GM18519 (cell line): Measurements from ENCODE around the gene ALDH1A1.
"Not testable (repeated sequence)": the region's sequence is repeated elsewhere in the genome, so short reads cannot be mapped to it uniquely, and the experiment has no call there.

ENCODE experiments used
- ATAC-seq: cut with Tn5 transposase; IDR thresholded peaks from one replicate; pipeline ENCODE4 v1.9.1; 2021; ENCODE audit warnings: mild to moderate bottlenecking, moderate library complexity; ENCODE audit not compliant: unreplicated experiment, low FRiP score

Gene ALDH1A1

DNA sequence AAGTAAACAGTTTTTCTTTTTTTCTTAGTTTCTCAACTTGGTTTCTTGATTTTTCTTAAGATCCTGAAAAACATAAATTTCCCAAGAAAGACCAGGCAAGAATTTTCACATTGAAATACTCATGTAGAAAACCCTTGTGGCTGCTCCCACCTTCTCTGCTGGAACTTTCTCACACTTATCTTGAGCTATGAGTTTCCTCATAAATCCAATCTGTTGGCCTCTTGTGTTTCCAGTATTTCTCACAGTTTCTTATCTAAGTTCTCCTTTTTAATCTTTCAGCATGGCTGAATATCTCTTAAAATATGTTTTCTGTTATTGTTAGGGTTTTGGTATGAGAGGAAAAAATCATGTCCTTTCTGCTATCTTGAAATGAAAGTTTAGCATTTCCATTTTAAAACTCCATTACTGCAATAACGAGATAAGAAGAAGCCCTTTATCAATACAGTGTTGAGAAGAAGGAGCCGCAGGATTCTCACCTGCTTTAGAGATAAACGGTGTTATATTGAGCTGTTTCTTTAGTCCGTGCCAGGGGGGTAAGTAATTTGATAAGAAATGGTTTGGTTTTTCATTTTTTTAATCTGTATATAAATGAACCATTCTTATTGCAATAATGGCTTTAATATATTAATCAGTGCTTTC is 89.3 kb downstream of the ALDH1A1 start:
- no peak for ATAC-seq

DNA sequence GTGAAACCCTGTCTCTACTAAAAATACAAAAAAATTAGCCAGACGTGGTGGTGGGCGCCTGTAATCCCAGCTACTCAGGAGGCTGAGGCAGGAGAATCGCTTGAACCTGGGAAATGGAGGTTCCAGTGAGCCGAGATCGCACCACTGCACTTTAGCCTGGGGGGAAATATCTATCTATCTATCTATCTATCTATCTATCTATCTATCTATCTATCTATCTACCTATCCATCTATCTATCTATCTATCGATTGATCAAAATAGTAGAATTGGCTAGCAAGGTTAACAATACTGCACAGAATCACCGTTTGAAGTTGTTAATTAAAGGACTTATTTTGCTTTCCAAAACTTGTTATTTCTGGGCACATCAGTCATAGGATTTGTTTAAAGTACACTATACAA is 90.1 kb downstream of the ALDH1A1 start:
- ATAC-seq = not testable (repeated sequence)

DNA sequence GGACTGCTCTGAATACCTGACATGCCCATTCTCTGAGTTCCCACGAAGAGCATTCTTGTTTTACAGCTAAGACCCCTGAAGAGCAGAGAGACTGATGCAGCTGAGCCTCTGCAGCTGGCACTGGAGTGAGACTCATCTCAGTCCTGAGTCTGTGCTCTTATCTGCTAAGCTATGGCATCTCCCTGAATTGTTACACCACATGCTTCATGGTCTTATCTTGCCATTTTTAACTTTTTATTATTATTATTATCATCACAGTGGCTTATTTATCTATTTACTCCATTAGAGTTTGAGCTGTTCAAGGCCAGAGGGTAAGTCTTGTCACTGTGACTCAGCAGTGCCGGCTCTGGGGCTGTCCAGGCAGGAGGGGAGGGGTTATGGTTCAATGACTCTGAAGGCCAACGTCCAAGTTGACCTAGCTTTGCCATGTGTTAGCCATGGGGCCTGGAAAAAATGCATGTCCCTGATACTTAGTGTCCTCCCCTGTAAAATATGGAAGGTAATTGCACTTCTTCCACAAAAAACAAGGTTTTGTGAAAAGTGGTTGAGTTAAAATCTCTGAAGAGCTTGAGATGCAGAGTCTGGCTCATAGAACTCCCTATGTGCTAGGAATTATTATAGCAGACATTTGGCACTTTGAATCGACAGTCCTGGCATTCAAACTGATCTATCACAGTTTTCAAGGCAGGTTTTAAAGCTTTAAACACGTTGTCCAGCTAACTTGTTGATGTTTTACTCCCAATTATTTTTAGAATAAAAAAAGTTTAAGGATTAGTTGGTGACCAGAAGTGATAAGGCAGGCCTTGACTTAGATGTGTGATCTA is 94.6 kb downstream of the ALDH1A1 start:
- ATAC-seq = no peak

DNA sequence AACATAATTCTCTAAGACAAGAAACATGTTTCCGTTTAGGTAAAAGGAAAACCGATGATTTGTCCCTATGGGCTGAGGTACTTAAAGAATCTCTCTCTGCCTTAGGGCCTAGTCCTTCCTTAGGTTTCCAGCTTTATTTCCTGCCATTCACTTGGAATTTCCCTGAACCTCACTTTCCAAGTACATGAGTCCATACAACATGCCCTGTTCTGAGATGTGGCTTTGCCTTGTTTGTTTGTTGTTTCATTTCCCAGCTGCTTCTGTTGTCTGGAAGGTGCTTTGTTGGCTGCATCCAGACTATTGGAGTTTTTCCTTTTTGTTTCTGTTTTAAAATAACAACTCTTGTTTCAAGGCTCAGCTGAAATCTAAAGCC is 95.2 kb downstream of the ALDH1A1 start:
- no peak for ATAC-seq

DNA sequence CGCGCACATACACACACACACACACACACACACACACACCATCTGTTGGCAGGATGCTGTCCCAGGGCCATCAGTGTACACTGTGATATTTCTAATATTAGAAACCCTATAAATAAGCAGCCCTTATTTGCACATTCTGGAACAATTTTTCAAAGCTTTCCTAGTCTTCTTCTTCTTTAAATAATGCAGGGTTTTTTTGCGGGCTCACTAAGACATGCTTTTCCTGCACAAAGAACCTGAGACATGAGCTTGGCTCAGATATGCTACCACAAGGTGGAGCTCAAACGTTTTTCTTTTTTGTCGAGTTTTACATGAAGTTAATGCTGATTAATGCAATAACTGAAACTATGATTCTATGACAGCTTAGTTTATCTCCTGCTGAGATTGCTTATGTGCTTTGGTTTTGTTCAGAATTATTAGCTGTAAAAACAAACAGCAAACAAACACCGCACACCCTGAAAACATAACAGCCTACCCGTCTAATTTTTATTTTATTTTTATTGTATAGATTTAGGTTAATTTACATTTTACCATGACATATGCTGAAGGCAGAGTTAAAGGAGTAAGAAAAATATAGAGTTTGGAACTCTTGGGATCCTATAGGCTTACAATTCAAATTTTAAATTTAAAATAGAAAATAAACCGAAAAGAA is 95.8 kb downstream of the ALDH1A1 start:
- ATAC-seq = peak; percentile 65

DNA sequence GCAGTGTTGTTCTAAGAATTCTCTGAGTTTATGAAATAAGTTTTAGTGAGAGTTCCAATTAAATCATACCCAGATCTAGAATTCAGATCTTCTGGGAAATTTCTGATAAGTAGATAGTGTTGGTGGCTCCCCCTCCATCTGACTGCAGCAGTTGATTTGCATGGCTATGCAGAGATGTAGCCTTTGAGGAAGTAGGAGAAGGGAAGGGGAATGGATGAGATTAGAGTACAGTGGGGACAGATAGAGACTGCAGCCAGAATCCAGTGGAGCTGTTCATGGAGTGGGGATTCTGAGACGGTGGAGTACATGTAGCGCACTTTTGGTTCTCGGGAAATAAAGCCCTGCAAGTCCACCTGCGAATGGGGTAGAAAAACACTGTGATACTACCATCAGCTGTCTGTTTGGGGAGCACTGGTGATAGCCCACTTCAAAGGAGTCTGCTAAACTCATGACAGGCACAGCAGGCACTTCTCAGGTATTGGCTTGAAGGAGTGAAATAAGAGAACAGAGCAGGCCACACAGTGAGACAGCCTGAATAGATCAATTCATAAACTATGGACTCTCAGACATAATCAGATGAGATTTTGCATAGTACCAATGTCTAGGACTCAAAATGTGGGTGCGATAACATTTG is 96.8 kb downstream of the ALDH1A1 start:
- no peak for ATAC-seq

DNA sequence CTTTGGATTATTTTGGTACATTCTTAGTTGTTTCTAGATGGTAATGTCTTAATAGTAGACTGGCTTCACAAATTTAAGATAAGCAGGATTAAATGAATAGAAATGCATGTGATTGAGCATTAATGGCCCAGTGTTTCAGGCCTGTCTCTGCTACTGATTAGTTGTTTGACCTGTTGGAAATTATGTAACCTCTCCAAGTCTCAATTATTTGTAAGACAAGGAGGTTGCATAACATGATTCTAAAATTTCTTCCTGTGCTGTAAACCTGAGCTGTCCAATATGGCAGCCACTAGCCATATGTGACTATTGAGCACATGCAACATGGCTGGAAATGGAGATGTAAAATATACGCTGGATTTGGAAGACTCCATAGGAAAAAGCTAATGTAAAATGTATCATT is 97.5 kb downstream of the ALDH1A1 start:
- no peak for ATAC-seq
